HFF-Myc (cell line): Measurements from ENCODE around the gene SEMA4F.

Experiments
- DNase-seq: peaks from one replicate; pipeline ENCODE4 v3.0.0-alpha.2; 2011; ENCODE audit warnings: low read depth; ENCODE audit errors: extremely low read depth
- H3K4me3 ChIP-seq: replicated peaks from 2 replicates; pipeline ENCODE4 v1.5.1; 2011; ENCODE audit warnings: low read depth, mild to moderate bottlenecking, control low read depth, low read length
- TF ChIP-seq, protein P1 (sequence below): IDR thresholded peaks from 2 replicates; pipeline ENCODE4 v1.5.1; 2012; ENCODE audit warnings: mild to moderate bottlenecking, low read depth, low read length, control low read depth; ENCODE audit errors: missing control alignments

SEMA4F gene

DNA sequence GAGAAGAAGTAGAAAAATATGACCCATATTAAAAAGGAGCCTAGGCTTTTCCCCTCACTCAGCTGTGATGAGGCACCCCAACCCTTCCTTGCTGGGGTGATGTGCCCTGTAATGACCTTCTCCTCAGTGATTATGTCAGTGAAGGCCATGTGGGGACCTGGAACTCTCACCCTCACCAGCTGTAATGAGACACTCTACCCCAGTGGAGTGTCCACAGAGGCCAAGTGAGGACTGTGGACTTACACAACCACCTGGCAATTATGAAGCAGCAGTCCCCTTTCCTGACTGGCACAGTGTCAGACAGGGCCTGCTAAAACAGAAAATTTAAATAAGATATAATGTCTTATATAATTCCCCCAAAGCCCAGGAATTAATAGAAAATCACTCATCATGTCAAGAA is 54.2 kb downstream of the SEMA4F start:
- DNase-seq: no peak
- TF ChIP-seq, protein P1, sequence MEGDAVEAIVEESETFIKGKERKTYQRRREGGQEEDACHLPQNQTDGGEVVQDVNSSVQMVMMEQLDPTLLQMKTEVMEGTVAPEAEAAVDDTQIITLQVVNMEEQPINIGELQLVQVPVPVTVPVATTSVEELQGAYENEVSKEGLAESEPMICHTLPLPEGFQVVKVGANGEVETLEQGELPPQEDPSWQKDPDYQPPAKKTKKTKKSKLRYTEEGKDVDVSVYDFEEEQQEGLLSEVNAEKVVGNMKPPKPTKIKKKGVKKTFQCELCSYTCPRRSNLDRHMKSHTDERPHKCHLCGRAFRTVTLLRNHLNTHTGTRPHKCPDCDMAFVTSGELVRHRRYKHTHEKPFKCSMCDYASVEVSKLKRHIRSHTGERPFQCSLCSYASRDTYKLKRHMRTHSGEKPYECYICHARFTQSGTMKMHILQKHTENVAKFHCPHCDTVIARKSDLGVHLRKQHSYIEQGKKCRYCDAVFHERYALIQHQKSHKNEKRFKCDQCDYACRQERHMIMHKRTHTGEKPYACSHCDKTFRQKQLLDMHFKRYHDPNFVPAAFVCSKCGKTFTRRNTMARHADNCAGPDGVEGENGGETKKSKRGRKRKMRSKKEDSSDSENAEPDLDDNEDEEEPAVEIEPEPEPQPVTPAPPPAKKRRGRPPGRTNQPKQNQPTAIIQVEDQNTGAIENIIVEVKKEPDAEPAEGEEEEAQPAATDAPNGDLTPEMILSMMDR: no peak
- H3K4me3 ChIP-seq: no peak overlapping the region

DNA sequence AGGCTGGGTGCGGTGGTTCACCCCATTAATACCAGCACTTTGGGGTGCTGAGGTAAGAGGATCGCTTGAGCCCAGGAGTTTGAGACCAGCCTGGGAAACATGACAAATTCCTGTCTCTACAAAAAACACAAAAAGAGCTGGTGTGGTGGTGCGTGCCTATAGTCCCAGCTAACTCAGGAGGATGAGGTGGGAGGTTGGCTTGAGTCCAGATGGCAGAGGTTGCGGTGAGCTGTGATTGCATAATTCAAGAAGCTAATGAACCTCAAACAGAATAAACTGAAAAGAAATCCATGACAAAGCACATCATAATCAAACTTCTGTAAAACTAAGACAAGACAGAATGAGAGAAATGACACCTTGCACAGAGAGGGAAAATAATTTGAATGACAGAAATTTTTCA is 54.8 kb downstream of the SEMA4F start:
- no peak overlapping the region for H3K4me3 ChIP-seq
- TF ChIP-seq, protein P1: no peak
- peak; percentile 12 for DNase-seq

DNA sequence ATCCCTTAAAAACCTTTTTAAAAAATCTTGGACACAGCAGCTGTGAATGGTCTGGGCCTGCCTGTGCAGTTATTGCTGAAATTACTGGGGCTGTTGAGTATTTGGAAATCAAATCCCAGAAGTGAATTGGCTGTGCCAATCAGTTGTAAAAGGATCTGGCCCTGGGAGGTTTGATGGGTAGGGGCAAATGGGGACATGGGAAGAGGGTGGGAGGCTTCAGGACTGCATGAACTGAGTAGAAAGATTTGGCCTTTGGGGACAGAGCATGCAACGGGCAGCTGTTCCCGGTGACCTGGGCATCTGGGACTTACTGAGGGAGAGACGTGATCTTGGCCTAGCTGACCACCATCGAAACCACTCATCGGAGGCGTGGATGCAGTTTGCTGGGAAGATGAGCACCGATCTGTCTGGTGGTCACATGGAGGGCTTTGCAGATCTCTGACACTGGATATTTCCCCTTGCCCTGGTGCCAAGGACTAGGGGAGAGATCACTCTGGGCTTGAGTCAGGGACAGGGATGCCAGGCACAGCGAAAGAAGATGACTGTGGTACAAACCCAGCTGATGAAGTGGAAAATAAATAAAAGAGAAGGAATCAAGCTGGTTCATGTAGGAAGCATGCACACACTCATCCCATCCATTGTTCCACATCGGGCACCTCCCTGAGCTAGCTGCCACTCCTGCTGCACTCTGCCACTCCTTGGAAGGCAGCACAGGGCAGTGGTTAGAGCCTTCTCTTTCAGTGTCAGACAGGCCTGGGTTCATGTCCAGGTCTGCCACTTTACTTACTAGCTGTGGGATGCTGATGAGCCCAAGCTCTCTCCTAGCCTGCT is 58.4 kb downstream of the SEMA4F start:
- no peak for DNase-seq
- H3K4me3 ChIP-seq: no peak overlapping the region

DNA sequence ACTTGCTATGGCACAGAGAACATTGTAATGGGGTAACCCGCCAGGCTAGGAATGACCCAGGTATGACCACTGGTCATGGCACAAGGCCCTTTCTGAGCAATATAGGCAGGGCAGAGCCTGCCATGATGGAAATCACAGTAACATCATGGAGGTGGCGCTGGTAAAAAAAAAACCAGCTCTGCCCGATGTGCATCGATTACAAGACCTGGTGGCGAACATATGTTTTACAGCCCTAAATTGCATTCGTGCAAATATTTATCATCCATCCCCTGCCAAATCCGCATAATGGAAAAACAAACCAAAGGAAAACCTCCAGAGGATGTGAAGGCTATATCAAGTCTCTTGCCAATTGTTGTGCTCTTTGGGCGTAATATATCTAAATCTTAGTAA is 60.6 kb downstream of the SEMA4F start:
- no peak overlapping the region for H3K4me3 ChIP-seq
- TF ChIP-seq, protein P1: no peak
- no peak for DNase-seq

More for the DNA sequence above, 58.4 kb downstream of the SEMA4F start:
- TF ChIP-seq, protein P1: no peak

DNA sequence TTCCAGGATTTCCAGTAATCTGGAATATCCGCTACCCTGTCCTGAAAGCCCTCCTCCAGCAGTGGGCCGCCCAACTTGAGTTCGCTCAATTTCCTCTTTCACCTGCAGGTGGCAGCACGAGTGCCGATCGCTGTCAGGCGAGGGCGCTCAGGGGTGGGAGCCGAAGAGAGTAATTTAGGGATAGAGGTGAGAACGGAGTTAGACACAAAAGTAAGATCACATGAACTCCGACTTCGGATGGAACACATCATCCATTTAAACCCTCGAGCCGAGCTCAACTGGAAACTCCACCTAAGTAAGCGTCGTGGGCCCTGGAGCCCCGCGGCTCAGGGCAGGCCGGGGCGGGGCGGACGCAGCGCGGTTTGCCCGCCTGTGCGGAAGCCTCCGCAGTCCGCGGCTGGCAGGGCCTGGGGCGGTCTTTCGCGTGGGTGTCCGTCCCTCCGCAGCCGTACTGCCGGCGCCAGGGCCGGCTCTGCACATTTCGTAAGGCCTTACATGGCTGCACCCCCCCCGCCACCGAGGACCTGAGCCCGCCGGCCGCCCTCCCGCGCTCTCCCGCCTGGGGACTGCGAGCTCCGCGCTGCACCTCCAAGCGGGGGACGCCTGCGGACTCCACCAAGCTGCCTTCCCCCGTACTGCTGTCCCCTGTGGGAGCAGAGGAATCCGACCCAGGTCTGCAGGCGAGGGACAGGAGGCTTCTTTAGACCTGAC is 61.2 kb downstream of the SEMA4F start:
- TF ChIP-seq, protein P1: peak; percentile 86
- H3K4me3 ChIP-seq: peak overlapping the region; percentile 47
- DNase-seq: peak; percentile 52

DNA sequence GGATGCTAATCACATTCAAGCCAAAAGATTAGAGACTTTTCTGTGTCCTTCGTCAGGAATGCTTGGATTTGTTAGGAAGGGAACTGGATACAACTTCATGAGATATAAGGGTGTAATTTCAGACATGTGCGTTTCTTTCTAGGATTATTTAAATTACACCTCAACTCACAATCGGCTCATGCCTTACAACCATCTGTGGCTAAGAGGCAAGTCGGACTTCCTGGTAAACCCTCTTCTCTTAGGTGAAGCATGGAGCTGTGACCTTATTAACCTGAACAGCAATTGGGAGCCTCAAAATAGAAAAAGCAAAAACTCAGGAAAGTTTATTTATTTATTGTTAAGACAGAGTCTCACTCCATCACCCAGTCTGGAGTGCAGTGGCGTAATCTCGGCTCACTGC is 61.8 kb downstream of the SEMA4F start:
- H3K4me3 ChIP-seq: peak overlapping the region; percentile 47
- DNase-seq: no peak
- TF ChIP-seq, protein P1: no peak
